Left lung (tissue), 10 donors: ENCODE measurements around the gene SLC25A51. TPM values are rescaled to one million over a fixed set of nuclear protein-coding genes. Genes with fewer than 3 reads are reported as not detected.

Source experiments
- ATAC-seq: fragments of 200-7000 bp; cut with Tn5 transposase; one replicate; pipeline ENCODE4 v1.9.1; 2020; ENCODE audit warnings: moderate library complexity
- DNase-seq, 4 donors: peaks; one replicate each; pipeline ENCODE4 v3.0.0-alpha.2; 2013 to 2020
- H3K27ac ChIP-seq, 2 donors: fragments of 200-600 bp; sonication (generic) in 1 of 2; one replicate each; pipeline versions ENCODE4 v1.5.0 to v1.8.0; 2020 to 2021
- H3K27me3 ChIP-seq, 2 donors: fragments of 200-600 bp; sonication (generic) in 1 of 2; one replicate each; pipeline versions ENCODE4 v1.5.0 to v1.8.0; 2020 to 2021
- H3K36me3 ChIP-seq, 2 donors: fragments of 200-600 bp; sonication (generic) in 1 of 2; one replicate each; pipeline versions ENCODE4 v1.5.0 to v1.8.0; 2020 to 2021
- H3K4me1 ChIP-seq, 2 donors: fragments of 200-600 bp; one replicate each; pipeline ENCODE4 v1.8.0; 2021
- H3K4me3 ChIP-seq, 2 donors: fragments of 200-600 bp; sonication (generic) in 1 of 2; one replicate each; pipeline versions ENCODE4 v1.5.0 to v1.8.0; 2020 to 2021; ENCODE audit warnings: mild to moderate bottlenecking in 1 of 2
- H3K9me3 ChIP-seq, 2 donors: fragments of 200-600 bp; sonication (generic) in 1 of 2; one replicate each; pipeline versions ENCODE4 v1.5.0 to v1.8.0; 2020 to 2021
- intact Hi-C, 2 donors: fragments of 100-400 bp; cut with DNase I; formaldehyde crosslinking; loops; one replicate each; pipeline versions ENCODE4 v1.11.2 to v1.14.2; 2022
- polyA plus RNA-seq, 6 donors: library from polyadenylated mRNA; unstranded; fragments of 120-200 nt; gene quantifications; one replicate each; pipeline ENCODE4 v1.2.1, GENCODE V29; 2013; ENCODE audit not compliant: insufficient read length in 6 of 6
- total RNA-seq, 2 donors: library from RNA; stranded (reverse); fragmentation: NEBNext Ultra II Directional; extraction: Animal tissue kit (Norgen Biotek cat#: 25700); gene quantifications; one replicate each; pipeline ENCODE4 v1.2.1, GENCODE V29; 2021
- TF ChIP-seq, protein P1 (sequence below), 2 donors: fragments of 200-600 bp; sonication (generic) in 1 of 2; IDR thresholded peaks; one replicate each; pipeline versions ENCODE4 v1.5.0 to v1.8.0; 2021; ENCODE audit warnings: antibody characterized with exemption in 2 of 2
- donor health status: DM: no; HTN: yes; CAD: no.
- donor health status: DM: no; HTN: no; CAD: no.

Gene SLC25A51
- total and polyA plus RNA-seq, 8 donors: 16.3 to 39.9 (median 18.8) TPM

DNA sequence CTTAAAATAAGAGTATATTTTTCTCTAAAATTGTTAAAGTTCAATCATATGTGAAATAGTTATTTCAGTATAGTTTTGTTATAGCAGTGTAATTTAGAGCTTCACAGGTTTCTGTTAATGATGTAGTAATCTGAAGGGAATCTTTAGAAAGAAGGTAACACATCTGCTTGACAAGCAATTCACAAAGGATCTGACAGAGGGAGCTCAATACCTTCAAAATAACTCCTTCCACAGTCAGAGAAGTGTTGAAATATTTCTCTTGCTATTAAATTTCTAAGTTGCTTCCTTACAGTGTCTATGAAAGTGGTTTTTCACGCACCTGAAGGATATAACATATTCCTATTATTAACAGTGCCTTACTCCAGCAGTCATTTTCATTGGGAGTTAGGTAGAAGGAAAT, 44.9 kb downstream of the SLC25A51 start:
- H3K9me3 ChIP-seq: no peaks in the 10 kb centered on the region
- TF ChIP-seq, protein P1, sequence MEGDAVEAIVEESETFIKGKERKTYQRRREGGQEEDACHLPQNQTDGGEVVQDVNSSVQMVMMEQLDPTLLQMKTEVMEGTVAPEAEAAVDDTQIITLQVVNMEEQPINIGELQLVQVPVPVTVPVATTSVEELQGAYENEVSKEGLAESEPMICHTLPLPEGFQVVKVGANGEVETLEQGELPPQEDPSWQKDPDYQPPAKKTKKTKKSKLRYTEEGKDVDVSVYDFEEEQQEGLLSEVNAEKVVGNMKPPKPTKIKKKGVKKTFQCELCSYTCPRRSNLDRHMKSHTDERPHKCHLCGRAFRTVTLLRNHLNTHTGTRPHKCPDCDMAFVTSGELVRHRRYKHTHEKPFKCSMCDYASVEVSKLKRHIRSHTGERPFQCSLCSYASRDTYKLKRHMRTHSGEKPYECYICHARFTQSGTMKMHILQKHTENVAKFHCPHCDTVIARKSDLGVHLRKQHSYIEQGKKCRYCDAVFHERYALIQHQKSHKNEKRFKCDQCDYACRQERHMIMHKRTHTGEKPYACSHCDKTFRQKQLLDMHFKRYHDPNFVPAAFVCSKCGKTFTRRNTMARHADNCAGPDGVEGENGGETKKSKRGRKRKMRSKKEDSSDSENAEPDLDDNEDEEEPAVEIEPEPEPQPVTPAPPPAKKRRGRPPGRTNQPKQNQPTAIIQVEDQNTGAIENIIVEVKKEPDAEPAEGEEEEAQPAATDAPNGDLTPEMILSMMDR (IDR thresholded peaks at IDR 0.05): no peak
- ATAC-seq: no peak
- no peak for DNase-seq
- no peaks in the 10 kb centered on the region for H3K27me3 ChIP-seq
- intact Hi-C loops: no loop called here
- no peak overlapping the region for H3K4me3 ChIP-seq
- H3K4me1 ChIP-seq: no peaks in the 10 kb centered on the region
- H3K36me3 ChIP-seq: peaks cover 0 to 88% of the 10 kb centered on the region in 2 donors
- H3K27ac ChIP-seq: no peak overlapping the region

DNA sequence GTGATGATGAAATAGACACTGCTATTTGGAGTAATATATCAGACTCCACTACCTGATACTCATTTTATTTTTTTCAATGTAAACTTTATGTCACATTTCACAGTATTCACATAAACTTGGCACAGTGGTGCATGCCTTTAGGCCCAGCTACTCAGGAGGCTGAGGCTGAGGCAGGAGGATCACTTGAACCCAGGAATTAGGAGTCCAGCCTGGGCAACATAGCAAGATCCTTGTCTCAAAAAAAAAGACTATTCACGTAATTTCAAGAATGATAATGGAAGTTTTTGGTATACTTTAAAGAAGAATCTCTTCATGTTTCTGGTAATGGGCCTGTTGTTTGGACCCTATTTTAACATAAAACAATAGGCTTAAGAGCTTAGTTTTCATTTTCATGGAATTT, 47.4 kb downstream of the SLC25A51 start:
- Histone ChIP-seq H3K27me3 (no peaks in the 10 kb centered on the region), H3K9me3 (no peaks in the 10 kb centered on the region), H3K27ac (no peak overlapping the region), H3K4me3 (no peak overlapping the region), H3K4me1 (no peaks in the 10 kb centered on the region), H3K36me3 (peaks cover 0 to 70% of the 10 kb centered on the region in 2 donors)
- DNase-seq: no peak
- no peak for ATAC-seq
- intact Hi-C loops: no loop called here
- TF ChIP-seq, protein P1 (IDR thresholded peaks at IDR 0.05): no peak

DNA sequence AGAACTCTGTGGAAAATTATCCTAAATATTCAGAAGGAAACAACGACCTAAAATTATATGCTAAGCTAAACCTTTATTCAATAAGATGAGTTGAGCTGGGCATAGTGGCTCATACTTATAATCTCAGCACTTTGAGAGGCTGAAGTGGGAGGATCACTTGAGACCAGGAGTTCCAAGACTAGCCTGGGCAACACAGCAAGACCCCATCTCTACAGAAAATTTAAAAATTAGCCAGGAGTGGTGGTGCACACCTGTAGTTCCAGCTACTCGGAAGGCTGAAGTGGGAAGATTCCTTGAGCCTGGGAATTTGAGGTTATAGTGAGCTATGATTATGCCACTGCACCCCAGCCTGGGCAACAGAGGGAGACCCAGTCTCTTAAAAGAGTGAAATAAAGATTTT, 51.7 kb downstream of the SLC25A51 start:
- intact Hi-C loops: no loop called here
- no peak for DNase-seq
- ATAC-seq: no peak
- Histone ChIP-seq H3K4me1 (no peaks in the 10 kb centered on the region), H3K4me3 (no peak overlapping the region), H3K36me3 (peaks cover 0 to 35% of the 10 kb centered on the region in 2 donors), H3K27ac (no peak overlapping the region), H3K9me3 (no peaks in the 10 kb centered on the region), H3K27me3 (no peaks in the 10 kb centered on the region)
- TF ChIP-seq, protein P1 (IDR thresholded peaks at IDR 0.05): no peak

DNA sequence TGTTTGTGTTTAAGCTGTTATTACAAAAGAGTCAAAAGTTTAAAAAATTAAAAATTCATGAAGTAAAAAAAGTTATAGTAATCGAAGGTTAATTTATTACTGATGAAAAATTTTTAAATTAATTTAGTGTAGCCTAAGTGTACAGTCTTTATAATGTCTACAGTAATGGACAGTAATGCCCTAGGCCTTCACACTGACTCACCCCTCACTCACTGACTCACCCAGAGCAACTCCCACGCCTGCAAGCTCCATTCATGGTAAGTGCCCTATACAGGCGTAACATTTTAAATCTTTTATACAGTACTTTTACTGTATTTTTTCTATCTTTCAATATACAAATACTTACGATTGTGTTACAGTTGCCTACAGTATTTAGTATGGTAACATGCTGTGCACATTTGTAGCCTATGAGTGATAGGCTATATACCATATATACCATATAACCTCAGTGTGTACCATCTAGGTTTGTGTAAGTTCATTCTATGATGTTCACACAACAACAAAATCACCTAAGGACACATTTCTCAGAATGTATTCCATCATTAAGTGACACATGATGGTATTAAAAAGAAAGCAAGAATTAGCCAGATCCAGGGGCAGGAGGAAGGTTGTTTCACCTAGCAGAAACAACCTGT, 63.2 kb downstream of the SLC25A51 start:
- Histone ChIP-seq H3K36me3 (peaks cover 0 to 13% of the 10 kb centered on the region in 2 donors), H3K4me1 (no peaks in the 10 kb centered on the region), H3K9me3 (no peaks in the 10 kb centered on the region), H3K27ac (no peak overlapping the region), H3K4me3 (no peak overlapping the region), H3K27me3 (no peaks in the 10 kb centered on the region)
- intact Hi-C loops: no loop called here
- ATAC-seq (no peak), DNase-seq (no peak)
- TF ChIP-seq, protein P1 (IDR thresholded peaks at IDR 0.05): no peak

DNA sequence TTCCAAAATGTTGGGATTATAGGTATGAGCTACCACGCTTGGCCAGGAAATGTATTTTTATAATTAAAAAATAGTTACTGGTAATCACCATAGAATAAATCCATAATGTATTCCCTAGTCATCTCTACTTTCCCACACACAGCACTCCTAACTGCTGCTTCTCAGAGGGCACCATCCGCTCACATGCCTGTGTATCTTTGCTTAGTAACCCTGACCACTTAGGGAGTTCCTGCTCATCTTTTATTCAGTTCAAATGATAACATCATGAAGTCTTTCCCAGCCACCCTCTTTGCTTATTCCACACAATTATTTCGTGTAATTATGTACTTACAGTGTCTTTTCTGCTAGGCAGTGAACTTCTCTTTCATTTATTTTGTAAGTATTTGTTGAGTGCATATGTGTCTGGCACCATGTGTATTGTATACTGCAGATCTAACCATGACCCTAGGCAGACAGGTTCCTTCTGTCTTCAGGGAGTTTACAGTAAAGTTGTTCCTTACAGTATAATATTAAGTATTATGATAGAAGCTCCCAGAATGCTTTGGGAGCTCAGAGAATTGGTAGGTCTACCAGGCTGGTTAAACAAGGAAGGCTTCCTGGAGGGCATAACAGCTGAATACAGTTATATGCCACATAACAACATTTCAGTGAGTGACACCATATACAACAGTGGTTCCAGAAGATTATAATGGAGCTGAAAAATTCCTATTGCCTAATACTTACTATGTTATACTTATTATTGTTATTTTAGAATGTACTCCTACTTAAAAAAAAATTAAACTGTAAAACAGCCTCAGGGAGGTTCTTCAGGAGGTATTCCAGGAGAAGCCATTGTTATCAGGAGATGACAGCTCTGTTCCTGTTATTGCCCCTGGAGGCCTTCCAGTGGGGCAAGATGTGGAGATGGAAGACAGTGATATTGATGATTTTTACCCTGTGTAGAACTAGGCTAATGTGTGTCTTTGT, 64.1 kb downstream of the SLC25A51 start:
- ATAC-seq: no peak
- no peak overlapping the region for H3K4me3 ChIP-seq

More for the DNA sequence above, 64.1 kb downstream of the SLC25A51 start:
- no peak for DNase-seq
- TF ChIP-seq, protein P1 (IDR thresholded peaks at IDR 0.05): no peak
- H3K9me3 ChIP-seq: no peaks in the 10 kb centered on the region
- intact Hi-C loops: no loop called here
- peaks cover 0 to 18% of the 10 kb centered on the region in 2 donors for H3K36me3 ChIP-seq
- no peaks in the 10 kb centered on the region for H3K27me3 ChIP-seq
- no peaks in the 10 kb centered on the region for H3K4me1 ChIP-seq
- H3K27ac ChIP-seq: no peak overlapping the region
